ENCODE measurements around the gene EEIG2.

DNA sequence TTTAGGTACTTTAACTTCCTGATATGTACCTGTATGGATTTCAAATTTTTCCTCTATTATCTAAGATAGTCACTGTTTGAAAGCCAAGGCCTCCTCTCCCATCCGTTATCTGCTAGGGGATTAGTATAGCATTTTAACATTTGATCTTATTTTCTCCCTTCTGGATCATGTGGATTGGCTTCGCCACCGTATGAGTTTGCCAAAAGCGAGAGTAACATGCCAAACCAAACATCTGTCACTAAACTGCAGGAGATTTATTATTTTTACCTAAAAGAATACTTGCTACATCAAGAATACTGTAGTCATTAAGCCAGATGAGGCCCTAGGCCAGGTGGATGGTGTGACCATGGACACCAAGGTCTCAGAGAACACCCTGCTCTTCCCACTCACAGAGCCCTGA is 28.5 kb upstream of the EEIG2 start:
- TF ChIP-seq, protein P1, sequence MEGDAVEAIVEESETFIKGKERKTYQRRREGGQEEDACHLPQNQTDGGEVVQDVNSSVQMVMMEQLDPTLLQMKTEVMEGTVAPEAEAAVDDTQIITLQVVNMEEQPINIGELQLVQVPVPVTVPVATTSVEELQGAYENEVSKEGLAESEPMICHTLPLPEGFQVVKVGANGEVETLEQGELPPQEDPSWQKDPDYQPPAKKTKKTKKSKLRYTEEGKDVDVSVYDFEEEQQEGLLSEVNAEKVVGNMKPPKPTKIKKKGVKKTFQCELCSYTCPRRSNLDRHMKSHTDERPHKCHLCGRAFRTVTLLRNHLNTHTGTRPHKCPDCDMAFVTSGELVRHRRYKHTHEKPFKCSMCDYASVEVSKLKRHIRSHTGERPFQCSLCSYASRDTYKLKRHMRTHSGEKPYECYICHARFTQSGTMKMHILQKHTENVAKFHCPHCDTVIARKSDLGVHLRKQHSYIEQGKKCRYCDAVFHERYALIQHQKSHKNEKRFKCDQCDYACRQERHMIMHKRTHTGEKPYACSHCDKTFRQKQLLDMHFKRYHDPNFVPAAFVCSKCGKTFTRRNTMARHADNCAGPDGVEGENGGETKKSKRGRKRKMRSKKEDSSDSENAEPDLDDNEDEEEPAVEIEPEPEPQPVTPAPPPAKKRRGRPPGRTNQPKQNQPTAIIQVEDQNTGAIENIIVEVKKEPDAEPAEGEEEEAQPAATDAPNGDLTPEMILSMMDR (IDR thresholded peaks at IDR 0.05; ENCODE audit: extremely low read depth in 1 of 2, insufficient read depth in 1 of 2, low read depth in 1 of 2, low read length in 2 of 2) = no peak
- no peak for TF ChIP-seq POLR2A (IDR thresholded peaks at IDR 0.05; ENCODE audit: low read depth, low read length)
- no peak for TF ChIP-seq POLR2AphosphoS5 (IDR thresholded peaks at IDR 0.05; ENCODE audit: insufficient read depth, low read depth, low read length)
- no peak for TF ChIP-seq EZH2 (IDR thresholded peaks at IDR 0.05; ENCODE audit: borderline replicate concordance, low read depth, low read length, severe bottlenecking)
- TF ChIP-seq MYC (IDR thresholded peaks at IDR 0.05; ENCODE audit: low read depth, low read length) = no peak
- no peak for TF ChIP-seq FOS (IDR thresholded peaks at IDR 0.05; ENCODE audit: borderline replicate concordance, insufficient read depth, low read length)

Measured in endothelial cell of umbilical vein (primary cell).